Hepatocyte (in vitro differentiated cells): ENCODE measurements around the gene PRKAG2.

Experiments
- EZH2phosphoT487 ChIP-seq: fragments of 200-600 bp; sonication (generic); IDR thresholded peaks from one replicate; pipeline ENCODE4 v1.6.1; 2018; ENCODE audit warnings: antibody characterized with exemption, mild to moderate bottlenecking, low read depth, moderate library complexity; ENCODE audit not compliant: unreplicated experiment, severe bottlenecking
- TF ChIP-seq, protein P1 (sequence below): fragments of 200-600 bp; sonication (generic); IDR thresholded peaks from 2 replicates; pipeline ENCODE4 v1.5.1; 2016; ENCODE audit warnings: antibody characterized with exemption, mild to moderate bottlenecking; ENCODE audit not compliant: poor library complexity

DNA sequence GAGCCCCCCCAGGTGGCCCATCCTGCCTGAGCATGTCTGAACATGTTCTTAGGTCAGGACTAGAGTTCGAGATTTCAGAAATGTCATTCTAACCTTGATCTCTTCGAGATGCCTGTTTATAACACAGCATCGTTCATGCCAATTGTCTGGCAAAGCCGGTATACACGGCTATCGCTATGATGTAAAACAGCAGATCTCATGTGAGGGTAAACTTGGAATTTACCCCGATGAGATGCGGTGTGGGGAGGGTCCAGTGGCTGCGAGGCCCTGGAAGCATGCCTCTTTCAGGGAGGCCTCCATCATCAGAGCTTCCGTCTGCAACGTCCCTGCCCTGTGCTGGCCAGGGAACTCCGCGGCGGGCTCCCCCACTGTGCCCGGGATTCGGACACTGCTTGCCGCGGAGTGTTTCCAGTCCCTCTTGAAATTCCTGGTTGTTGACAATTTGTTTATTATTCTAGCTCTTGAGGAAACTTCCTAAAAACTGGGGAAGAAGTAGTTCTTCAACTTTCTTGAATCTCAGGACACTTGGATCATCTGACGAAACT is 188.6 kb downstream of the PRKAG2 start:
- TF ChIP-seq, protein P1, sequence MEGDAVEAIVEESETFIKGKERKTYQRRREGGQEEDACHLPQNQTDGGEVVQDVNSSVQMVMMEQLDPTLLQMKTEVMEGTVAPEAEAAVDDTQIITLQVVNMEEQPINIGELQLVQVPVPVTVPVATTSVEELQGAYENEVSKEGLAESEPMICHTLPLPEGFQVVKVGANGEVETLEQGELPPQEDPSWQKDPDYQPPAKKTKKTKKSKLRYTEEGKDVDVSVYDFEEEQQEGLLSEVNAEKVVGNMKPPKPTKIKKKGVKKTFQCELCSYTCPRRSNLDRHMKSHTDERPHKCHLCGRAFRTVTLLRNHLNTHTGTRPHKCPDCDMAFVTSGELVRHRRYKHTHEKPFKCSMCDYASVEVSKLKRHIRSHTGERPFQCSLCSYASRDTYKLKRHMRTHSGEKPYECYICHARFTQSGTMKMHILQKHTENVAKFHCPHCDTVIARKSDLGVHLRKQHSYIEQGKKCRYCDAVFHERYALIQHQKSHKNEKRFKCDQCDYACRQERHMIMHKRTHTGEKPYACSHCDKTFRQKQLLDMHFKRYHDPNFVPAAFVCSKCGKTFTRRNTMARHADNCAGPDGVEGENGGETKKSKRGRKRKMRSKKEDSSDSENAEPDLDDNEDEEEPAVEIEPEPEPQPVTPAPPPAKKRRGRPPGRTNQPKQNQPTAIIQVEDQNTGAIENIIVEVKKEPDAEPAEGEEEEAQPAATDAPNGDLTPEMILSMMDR, result no peak
- no peak for TF ChIP-seq EZH2phosphoT487
